DOHH2 (cell line): Measurements from ENCODE around the gene KRTAP5-3.
"Not testable (repeated sequence)": the region's sequence is repeated elsewhere in the genome, so short reads cannot be mapped to it uniquely, and the experiment has no call there.

Source experiments
- H3F3A ChIP-seq: fragments of 200-600 bp; sonication (generic), shearing (Covaris generic); 2 replicates; pipeline ENCODE4 v1.6.0; 2016; ENCODE audit warnings: antibody characterized with exemption, mild to moderate bottlenecking; ENCODE audit not compliant: control insufficient read depth, insufficient read depth
- H3K27ac ChIP-seq: fragments of 200-600 bp; sonication (generic); 2 replicates; pipeline ENCODE4 v1.5.1; 2014; ENCODE audit warnings: low read depth, mild to moderate bottlenecking, low read length, moderate library complexity
- H3K27me3 ChIP-seq: fragments of 200-600 bp; sonication (generic); 2 replicates; pipeline ENCODE4 v1.6.1; 2014; ENCODE audit warnings: mild to moderate bottlenecking, low read length, mixed read lengths; ENCODE audit not compliant: control insufficient read depth
- H3K36me3 ChIP-seq: fragments of 200-600 bp; sonication (generic); 2 replicates; pipeline ENCODE4 v1.6.1; 2014; ENCODE audit warnings: mild to moderate bottlenecking, low read length, moderate library complexity, mixed read lengths; ENCODE audit not compliant: control insufficient read depth
- H3K4me1 ChIP-seq: fragments of 200-600 bp; sonication (generic); 2 replicates; pipeline ENCODE4 v1.6.1; 2014; ENCODE audit warnings: mild to moderate bottlenecking, low read length, mixed read lengths; ENCODE audit not compliant: control insufficient read depth
- H3K4me2 ChIP-seq: fragments of 200-600 bp; sonication (generic); 2 replicates; pipeline ENCODE4 v1.6.0; 2014; ENCODE audit warnings: mild to moderate bottlenecking, low read length, moderate library complexity
- H3K4me3 ChIP-seq: fragments of 200-600 bp; sonication (generic); 2 replicates; pipeline ENCODE4 v1.5.1; 2014; ENCODE audit warnings: mild to moderate bottlenecking, low read length, mixed read lengths
- H3K79me2 ChIP-seq: fragments of 200-600 bp; sonication (generic); 2 replicates; pipeline ENCODE4 v1.6.1; 2014; ENCODE audit warnings: mild to moderate bottlenecking, low read length, mixed read lengths; ENCODE audit not compliant: control insufficient read depth
- H3K9me2 ChIP-seq: fragments of 200-600 bp; sonication (generic); replicated peaks from 2 replicates; pipeline ENCODE4 v1.6.1; 2014; ENCODE audit warnings: mild to moderate bottlenecking, low read length, mixed read lengths; ENCODE audit not compliant: control insufficient read depth
- H3K9me3 ChIP-seq: fragments of 200-600 bp; sonication (generic); 2 replicates; pipeline ENCODE4 v1.6.1; 2014; ENCODE audit warnings: antibody characterized with exemption, low read length, mixed read lengths; ENCODE audit not compliant: control insufficient read depth, insufficient read depth
- H4K20me1 ChIP-seq: fragments of 200-600 bp; sonication (generic); 2 replicates; pipeline ENCODE4 v1.6.0; 2014; ENCODE audit warnings: low read depth, mild to moderate bottlenecking, antibody characterized with exemption, low read length, moderate library complexity; ENCODE audit not compliant: control insufficient read depth, insufficient read depth
- EZH2phosphoT487 ChIP-seq: fragments of 200-600 bp; sonication (generic); IDR thresholded peaks from 2 replicates; pipeline ENCODE4 v1.6.1; 2017; ENCODE audit warnings: borderline replicate concordance, mild to moderate bottlenecking, antibody characterized with exemption, low read length, moderate library complexity, mixed read lengths
- TF ChIP-seq, protein P1 (sequence below): fragments of 200-600 bp; sonication (generic); IDR thresholded peaks from one replicate; pipeline ENCODE4 v1.5.1; 2014; ENCODE audit warnings: antibody characterized with exemption, mild to moderate bottlenecking, low read depth, low read length; ENCODE audit not compliant: poor library complexity, severe bottlenecking

KRTAP5-3 gene

DNA sequence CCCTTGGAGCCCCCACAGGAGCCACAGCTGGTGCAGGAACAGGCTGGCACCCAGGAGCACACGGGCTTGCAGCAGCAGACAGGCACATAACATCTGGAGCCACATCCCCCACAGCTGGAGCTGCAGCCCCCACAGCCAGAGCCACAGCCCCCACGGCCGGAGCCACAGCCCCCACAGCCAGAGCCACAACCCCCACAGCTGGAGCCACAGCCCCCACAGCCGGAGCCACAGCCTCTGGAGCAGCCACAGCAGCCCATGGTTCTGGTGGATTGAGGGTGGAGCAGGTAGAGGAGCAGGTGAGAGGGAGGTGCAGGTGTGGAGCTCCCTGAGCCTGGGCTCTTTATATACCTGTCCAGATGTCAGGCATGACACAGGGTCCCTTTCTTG lies 10.3 kb downstream of the KRTAP5-3 start, which contains the start of gene KRTAP5-2:
TSS of gene KRTAP5-2 (minus strand) at position 301 of the 387 bp plus-strand sequence. CDS start at position 257, 44 bp downstream.
- Histone ChIP-seq H3K4me3 (no peak within 1 kb of the TSS), H3K79me2 (no peaks in the 10 kb centered on the region), H4K20me1 (no peaks in the 10 kb centered on the region), H3K9me3 (no peaks in the 10 kb centered on the region), H3K9me2 (no peaks in the 10 kb centered on the region), H3K36me3 (no peaks in the 10 kb centered on the region), H3K4me2 (no peak within 1 kb of the TSS), H3K4me1 (no peaks in the 10 kb centered on the region), H3K27me3 (peaks cover 27% of the 10 kb centered on the region), H3F3A (no peaks in the 10 kb centered on the region), H3K27ac (no peak within 1 kb of the TSS)
- no peak for TF ChIP-seq EZH2phosphoT487
- TF ChIP-seq, protein P1, sequence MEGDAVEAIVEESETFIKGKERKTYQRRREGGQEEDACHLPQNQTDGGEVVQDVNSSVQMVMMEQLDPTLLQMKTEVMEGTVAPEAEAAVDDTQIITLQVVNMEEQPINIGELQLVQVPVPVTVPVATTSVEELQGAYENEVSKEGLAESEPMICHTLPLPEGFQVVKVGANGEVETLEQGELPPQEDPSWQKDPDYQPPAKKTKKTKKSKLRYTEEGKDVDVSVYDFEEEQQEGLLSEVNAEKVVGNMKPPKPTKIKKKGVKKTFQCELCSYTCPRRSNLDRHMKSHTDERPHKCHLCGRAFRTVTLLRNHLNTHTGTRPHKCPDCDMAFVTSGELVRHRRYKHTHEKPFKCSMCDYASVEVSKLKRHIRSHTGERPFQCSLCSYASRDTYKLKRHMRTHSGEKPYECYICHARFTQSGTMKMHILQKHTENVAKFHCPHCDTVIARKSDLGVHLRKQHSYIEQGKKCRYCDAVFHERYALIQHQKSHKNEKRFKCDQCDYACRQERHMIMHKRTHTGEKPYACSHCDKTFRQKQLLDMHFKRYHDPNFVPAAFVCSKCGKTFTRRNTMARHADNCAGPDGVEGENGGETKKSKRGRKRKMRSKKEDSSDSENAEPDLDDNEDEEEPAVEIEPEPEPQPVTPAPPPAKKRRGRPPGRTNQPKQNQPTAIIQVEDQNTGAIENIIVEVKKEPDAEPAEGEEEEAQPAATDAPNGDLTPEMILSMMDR = no peak

DNA sequence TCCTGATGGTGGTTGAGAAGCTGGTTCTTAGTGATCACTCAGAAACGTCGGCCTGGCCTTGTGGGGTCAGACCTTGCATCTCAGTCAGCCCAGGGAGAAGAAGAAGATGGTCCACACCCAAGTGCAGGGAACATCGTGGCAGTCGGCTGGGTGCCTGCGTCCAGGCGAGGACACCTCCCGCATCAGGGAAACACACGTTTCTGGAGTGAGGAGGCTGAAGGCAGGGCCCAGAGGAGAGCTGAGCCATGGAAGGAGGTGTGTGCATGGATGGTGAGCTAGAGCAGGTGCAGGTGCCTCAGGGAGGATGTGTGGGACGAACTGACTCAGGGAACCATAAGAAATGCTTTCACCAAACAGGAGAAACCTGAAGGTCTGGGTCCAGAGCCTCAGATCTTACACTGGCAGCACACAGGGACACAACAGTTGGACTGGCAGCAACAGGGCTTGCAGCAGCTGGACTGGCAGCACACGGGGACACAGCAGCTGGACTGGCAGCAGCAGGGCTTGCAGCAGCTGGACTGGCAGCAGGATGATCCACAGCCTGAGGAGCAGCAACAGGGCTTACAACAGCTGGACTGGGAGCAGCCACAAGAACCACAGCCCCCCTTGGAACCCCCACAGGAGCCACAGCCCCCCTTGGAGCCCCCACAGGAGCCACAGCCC lies 10.8 kb downstream of the KRTAP5-3 start:
- Histone ChIP-seq H3K9me2 (no peaks in the 10 kb centered on the region), H3K4me2 (no peak overlapping the region), H3K27me3 (peaks cover 27% of the 10 kb centered on the region), H3K4me1 (no peaks in the 10 kb centered on the region), H3K36me3 (no peaks in the 10 kb centered on the region), H3F3A (no peaks in the 10 kb centered on the region), H3K27ac (no peak overlapping the region), H3K79me2 (no peaks in the 10 kb centered on the region), H3K9me3 (no peaks in the 10 kb centered on the region), H4K20me1 (no peaks in the 10 kb centered on the region), H3K4me3 (no peak overlapping the region)
- TF ChIP-seq, protein P1 = no peak
- TF ChIP-seq EZH2phosphoT487 = no peak

DNA sequence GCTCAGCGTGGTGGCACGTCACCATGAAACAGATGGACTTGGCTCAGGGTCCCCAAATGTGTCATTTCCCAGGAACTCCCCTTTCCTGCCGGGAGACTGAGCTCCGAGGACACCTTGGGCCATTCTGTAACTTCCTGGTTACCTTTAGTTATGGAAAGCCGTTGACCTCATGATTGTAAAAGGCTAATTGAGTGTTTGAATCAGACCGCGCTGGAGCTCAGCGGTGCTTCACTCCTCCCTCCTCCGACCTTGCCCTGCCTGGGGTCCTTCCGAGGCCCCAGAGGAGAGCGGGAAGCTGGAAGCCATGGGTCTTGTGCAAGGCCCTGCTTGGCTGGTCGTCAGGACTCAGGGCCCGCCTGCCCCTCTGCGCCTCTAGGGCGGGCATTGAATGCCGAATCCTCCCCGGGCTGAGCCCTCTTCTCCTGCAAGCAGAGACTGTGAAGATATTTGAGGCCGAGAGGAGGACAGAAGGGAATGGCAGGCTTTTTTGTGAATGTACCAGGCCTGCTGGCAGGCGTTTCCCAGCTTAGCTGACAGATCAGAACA lies 11.6 kb downstream of the KRTAP5-3 start:
- not testable (repeated sequence) for H3F3A ChIP-seq, H3K9me2 ChIP-seq, H4K20me1 ChIP-seq, H3K9me3 ChIP-seq, H3K36me3 ChIP-seq, H3K79me2 ChIP-seq, H3K27ac ChIP-seq, H3K4me1 ChIP-seq, H3K4me3 ChIP-seq, H3K4me2 ChIP-seq
- peaks cover 27% of the 10 kb centered on the region for H3K27me3 ChIP-seq

DNA sequence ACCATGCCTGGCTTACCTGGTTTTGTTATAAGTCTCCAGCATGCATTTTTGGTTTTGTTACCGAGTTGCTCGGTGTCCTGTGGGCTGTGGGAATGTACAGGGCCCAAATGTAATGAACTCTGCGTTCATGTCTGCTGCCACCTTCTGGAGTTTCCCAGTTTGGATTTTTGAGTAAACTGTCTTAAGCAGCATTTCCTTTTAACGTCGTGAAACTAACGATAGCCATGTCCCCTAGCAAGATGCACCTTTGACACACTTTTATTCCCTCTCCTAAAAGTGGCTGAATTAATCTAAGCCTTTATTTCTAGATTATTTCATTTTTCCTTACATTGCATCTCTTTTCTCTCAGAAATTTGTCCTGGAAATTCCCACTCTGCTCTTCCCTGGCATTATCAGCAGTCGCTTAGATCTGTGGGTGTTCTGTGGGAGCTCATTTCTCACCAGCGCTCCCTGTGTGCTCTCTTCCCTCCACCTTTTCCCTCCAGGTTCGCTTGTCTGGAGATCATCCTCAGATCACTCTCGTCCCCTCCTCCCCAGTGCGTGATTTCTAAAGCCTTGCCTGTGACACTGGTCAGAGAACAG lies 12.2 kb downstream of the KRTAP5-3 start:
- not testable (repeated sequence) for H3K4me2 ChIP-seq, H3F3A ChIP-seq, H3K9me2 ChIP-seq, H3K4me1 ChIP-seq, H3K27ac ChIP-seq, H3K4me3 ChIP-seq, H3K36me3 ChIP-seq, H4K20me1 ChIP-seq, H3K79me2 ChIP-seq, H3K9me3 ChIP-seq
- peaks cover 24% of the 10 kb centered on the region for H3K27me3 ChIP-seq
